Retinal pigment epithelial cell (primary cell): Measurements from ENCODE around the gene RRAGD.
A peak's percentile ranks its signal among the peaks of the same experiment; 100 is the strongest.

Experiments
- DNase-seq: peaks from one replicate; pipeline ENCODE4 v3.0.0-alpha.2; 2010; ENCODE audit warnings: low read depth
- H3K4me3 ChIP-seq: 2 replicates; pipeline ENCODE4 v1.5.1; 2011; ENCODE audit warnings: mild to moderate bottlenecking, low read length, control low read depth, moderate library complexity
- TF ChIP-seq, protein P1 (sequence below): conservative IDR thresholded peaks from 2 replicates; pipeline ENCODE4 v1.5.1; 2011; ENCODE audit warnings: low read depth, low read length, control low read depth, inconsistent platforms

The RRAGD gene

DNA sequence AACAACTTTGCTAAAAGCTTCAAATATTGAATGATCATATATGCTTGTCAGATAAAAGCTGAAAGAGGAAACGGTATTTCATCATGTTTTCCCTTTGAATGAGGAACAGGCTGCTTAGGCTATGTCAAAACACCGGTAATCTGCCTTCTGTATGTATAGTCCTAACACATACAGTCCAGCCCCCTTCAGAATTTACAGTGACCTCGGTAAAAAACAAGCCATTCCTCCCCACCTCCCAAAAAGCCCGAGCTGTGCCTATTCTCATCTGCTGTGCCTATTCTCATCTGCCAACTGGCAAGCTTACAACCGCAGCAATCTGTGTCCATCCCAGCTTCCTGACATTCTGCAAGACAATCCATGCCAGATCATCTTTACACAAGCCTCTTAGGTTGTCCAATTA lies 32.8 kb downstream of the RRAGD start:
- TF ChIP-seq, protein P1, sequence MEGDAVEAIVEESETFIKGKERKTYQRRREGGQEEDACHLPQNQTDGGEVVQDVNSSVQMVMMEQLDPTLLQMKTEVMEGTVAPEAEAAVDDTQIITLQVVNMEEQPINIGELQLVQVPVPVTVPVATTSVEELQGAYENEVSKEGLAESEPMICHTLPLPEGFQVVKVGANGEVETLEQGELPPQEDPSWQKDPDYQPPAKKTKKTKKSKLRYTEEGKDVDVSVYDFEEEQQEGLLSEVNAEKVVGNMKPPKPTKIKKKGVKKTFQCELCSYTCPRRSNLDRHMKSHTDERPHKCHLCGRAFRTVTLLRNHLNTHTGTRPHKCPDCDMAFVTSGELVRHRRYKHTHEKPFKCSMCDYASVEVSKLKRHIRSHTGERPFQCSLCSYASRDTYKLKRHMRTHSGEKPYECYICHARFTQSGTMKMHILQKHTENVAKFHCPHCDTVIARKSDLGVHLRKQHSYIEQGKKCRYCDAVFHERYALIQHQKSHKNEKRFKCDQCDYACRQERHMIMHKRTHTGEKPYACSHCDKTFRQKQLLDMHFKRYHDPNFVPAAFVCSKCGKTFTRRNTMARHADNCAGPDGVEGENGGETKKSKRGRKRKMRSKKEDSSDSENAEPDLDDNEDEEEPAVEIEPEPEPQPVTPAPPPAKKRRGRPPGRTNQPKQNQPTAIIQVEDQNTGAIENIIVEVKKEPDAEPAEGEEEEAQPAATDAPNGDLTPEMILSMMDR = no peak
- H3K4me3 ChIP-seq = no peak overlapping the region
- DNase-seq = no peak

DNA sequence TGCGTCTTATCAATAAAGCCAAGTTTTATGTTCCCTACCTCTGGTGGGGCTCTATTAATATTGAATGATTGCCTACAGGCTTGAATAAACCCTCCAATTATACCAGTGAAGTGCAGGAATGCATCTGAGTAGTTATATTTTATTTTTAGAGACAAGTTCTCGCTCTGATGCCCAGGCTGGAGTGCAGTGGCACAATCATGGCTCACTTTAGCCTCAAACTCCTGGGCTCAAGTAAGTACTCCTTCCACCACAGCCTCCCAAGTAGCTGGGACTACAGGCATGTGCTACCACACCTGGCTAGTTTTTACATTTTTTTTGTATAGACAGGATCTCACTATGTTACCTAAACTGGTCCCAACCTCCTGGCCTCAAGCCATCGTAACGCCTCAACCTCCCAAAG lies 33.4 kb downstream of the RRAGD start:
- TF ChIP-seq, protein P1 = no peak
- H3K4me3 ChIP-seq = no peak overlapping the region
- DNase-seq = no peak

DNA sequence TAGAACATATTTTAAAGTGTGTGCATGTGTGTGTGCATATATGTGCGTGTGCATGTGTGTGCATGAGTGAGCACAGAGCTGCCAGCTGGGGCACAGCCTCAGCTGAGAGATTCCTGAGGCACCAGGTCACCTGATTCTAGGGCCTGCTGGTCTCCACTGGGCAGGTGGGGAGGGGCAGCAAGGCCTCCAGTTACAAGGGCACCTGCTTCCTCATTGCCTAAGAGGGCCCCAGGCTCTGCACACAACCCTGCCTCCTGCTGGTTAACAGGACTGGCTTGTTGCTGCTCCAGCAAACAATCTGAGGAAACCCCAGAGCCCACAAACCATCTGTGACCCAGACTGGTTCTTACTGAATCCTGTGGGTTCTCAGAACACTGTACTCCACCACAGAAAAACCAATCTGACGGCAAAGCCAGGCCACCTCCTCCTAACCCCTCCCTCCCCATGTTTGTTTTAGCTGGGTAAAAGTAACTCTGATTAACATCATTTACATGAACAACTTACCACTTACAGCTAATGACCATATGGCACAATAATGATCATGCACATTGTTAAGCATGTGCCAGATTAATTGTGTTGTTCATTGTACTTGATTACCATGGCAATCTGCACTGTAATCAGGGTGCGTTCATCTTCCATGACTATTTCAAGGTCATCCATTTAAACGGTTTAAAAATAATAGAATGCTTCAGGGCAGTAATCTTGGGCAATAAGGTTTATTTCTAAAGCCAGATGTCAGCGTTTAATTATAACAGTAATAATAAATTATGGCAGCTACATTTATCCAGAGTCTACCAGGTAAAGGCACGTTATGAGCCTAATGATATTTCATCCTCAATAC lies 36.4 kb downstream of the RRAGD start:
- TF ChIP-seq, protein P1 = peak; percentile 63
- DNase-seq = no peak
- H3K4me3 ChIP-seq = no peak overlapping the region

GRCh38 chr6:89372506-89372901 lies 39.6 kb downstream of the RRAGD start:
- no peak for DNase-seq
- TF ChIP-seq, protein P1 = no peak
- H3K4me3 ChIP-seq = no peak overlapping the region

- no peak overlapping the region for H3K4me3 ChIP-seq
- TF ChIP-seq, protein P1 = peak; percentile 98
- DNase-seq = no peak
Measured at GRCh38 chr6:89371849-89372505, 40.1 kb downstream of the RRAGD start.

DNA sequence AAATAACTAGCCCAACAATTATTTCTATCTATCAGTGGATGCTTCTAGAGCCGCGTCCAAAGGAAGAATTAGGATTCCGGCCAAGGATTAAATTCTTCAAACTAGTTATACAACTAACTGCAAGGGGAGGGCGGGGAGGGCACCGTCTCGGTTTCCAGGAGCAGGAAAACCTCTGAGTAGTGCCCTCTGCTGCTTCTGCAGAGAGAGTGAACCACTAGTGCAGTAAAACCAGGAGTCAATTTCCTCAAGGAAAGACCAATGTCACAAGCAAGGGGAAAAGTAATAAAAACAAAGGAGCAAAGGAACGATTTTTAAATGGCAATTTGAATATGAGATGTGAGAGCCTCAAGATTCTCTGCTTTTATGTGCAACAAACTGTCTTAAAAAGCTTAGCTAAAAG lies 43.1 kb downstream of the RRAGD start:
- H3K4me3 ChIP-seq = no peak overlapping the region
- TF ChIP-seq, protein P1 = peak; percentile 73
- no peak for DNase-seq

DNA sequence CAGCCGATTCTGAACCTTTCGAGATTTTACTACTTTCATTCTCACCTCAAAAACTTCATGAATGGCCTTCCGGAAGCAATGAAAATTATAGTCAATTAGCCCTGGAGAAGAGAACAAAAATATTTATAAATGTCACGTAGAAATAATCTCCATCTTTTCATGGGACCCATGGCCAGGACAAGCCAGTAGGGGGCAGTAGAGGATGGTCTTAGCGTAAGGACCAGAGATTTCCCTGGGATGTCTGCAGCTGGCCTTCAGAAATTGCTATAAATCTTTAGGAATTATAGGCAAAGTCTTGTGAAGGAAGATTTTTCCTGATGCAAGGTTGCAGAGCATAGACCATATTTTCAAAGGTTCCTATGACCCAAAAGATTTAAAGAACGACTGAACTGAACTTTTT lies 44.0 kb downstream of the RRAGD start:
- TF ChIP-seq, protein P1 = peak; percentile 81
- no peak for DNase-seq
- no peak overlapping the region for H3K4me3 ChIP-seq
